HG03442 (cell line): ENCODE results near the gene KRTAP9-1.
"Not testable (repeated sequence)": the region's sequence is repeated elsewhere in the genome, so short reads cannot be mapped to it uniquely, and the experiment has no call there.

Experiments
- ATAC-seq: cut with Tn5 transposase; IDR thresholded peaks from one replicate; pipeline ENCODE4 v1.9.1; 2021; ENCODE audit warnings: mild to moderate bottlenecking, moderate library complexity; ENCODE audit not compliant: unreplicated experiment

Gene KRTAP9-1

GRCh38 chr17:41178843-41179616 lies 10.7 kb upstream of the KRTAP9-1 start:
- ATAC-seq, result no peak

GRCh38 chr17:41184480-41184961 lies 5.2 kb upstream of the KRTAP9-1 start, which contains the start of gene KRTAP4-1:
KRTAP4-1 (minus strand) TSS chr17:41184911; CDS start chr17:41184854, 57 bp downstream.
- no peak for ATAC-seq

DNA sequence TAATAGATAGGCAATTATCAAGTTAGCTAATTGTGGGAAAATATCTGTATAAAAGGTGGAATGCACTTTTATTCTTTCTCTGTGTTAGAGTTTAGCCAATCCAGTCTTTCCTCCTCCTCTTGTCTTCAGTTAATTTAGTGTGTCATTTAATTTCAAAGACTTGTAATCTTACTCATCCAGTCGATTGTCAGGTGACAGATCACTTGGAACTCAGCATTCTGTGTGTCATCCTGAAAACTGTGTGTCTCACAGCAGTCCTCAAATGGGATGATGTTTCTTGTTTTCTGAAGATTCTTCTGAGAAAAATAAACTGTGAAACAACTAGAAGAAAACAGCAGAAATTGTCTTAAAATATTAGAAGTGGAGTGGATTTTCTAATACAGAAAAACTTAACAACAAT lies 4.7 kb upstream of the KRTAP9-1 start:
- no peak for ATAC-seq

- no peak for ATAC-seq
Measured at GRCh38 chr17:41186872-41187271, 2.8 kb upstream of the KRTAP9-1 start.

- ATAC-seq, result no peak
Measured at GRCh38 chr17:41190328-41190727, 641 bp downstream of the KRTAP9-1 start.

DNA sequence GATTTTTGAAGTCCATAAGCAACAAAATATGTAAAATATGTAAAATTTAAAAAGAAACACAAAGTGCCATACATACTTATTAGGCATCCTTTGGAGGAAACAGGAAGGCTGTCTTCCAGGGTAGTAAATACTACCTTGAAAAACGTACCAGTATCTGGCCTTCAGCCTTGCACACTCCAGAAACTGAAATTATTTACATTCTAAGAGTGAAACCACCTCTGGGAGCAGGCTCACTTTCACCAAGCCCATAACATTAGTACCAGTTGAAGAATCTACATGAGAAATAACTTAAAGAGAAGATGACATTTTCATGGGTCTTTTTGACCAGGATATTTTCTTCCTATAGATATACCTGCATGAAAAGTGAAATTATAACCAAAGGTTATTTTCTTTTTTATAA lies 6.4 kb downstream of the KRTAP9-1 start:
- ATAC-seq, result no peak

- ATAC-seq, result no peak
Measured at GRCh38 chr17:41199421-41200078, 9.9 kb downstream of the KRTAP9-1 start.

DNA sequence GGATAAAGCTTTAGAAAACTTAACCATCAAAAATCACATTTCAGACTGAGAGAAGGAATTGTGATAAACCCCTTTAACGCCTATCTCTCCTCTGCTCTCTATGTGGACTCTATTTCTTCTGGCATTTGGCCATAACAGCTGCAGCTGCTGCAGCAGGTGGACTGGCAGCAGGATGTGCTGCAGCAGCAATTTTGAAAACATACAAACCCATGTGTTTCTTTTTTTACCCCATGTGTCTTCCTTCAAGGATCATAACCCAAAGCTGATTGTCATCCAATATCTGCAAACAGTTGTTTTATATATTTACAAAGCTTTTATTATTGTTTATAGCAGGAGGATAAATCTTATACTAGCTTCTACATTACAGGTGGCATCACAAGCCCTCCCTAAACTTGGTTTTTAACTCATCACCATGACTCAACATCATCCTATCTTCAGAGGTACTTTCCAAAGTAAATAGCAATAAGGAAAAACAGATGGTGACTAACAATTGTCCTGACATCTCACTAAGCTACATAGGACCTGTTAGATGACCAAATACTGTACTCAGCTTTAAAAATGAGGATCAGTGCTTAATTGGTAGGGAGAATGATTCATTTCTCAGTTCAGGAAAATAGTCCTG lies 22.3 kb downstream of the KRTAP9-1 start:
- no peak for ATAC-seq

- ATAC-seq, result no peak
Measured at GRCh38 chr17:41212524-41213169, 23.0 kb downstream of the KRTAP9-1 start.

DNA sequence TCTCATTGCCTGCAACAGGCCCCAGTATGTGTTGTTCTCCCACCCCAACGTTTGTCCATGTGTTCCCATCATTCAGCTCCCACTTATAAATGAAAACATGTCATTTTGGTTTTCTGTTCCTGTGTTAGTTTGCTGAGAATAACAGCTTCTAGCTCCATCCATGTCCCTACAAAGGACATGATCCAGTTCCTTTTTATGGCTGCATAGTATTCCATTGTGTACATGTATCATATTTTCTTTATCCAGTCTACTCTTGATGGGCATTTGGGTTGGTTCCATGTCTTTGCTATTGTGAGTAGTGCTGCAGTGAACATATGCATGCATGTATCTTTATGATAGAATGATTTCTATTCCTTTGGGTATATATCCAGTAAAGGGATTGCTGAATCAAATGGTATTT lies 26.0 kb downstream of the KRTAP9-1 start:
- ATAC-seq, result no peak

DNA sequence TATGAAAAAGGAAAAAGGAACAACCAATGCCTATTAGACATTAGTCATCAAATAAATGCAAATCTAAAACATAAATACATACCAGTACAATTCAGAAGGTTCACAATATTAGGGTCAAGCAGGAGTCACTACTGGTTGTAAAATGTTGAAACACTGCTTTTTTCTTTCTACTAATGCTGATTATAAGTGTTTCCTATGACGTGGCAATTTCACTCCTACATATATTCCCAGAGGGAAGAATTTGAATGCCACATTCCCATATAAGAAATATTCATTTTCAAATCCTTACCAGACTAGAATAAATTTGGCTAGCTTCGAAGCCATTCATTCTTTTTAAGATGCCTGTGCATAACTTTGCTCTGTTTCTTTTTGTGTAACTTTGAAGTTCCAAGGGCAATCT lies 34.1 kb downstream of the KRTAP9-1 start:
- no peak for ATAC-seq

- ATAC-seq, result no peak
Measured at GRCh38 chr17:41226051-41226450, 36.4 kb downstream of the KRTAP9-1 start.

DNA sequence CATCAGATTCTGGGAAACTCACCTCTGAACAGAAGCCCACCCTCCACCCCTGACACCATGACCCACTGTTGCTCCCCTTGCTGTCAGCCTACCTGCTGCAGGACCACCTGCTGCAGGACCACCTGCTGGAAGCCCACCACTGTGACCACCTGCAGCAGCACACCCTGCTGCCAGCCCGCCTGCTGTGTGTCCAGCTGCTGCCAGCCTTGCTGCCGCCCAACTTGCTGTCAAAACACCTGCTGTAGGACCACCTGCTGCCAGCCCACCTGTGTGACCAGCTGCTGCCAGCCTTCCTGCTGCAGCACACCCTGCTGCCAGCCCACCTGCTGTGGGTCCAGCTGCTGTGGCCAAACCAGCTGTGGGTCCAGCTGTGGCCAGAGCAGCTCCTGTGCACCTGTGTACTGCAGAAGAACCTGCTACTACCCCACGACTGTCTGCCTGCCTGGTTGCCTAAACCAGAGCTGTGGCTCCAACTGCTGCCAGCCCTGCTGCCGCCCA lies 37.0 kb downstream of the KRTAP9-1 start, which contains the start of gene KRTAP9-2:
Gene KRTAP9-2, plus strand, starts transcription at position 51 of the 498 bp plus-strand sequence. Its CDS starts 7 bp downstream, at position 58.
- ATAC-seq, result not testable (repeated sequence)

- ATAC-seq, result no peak
Measured at GRCh38 chr17:41230094-41230493, 40.4 kb downstream of the KRTAP9-1 start.

DNA sequence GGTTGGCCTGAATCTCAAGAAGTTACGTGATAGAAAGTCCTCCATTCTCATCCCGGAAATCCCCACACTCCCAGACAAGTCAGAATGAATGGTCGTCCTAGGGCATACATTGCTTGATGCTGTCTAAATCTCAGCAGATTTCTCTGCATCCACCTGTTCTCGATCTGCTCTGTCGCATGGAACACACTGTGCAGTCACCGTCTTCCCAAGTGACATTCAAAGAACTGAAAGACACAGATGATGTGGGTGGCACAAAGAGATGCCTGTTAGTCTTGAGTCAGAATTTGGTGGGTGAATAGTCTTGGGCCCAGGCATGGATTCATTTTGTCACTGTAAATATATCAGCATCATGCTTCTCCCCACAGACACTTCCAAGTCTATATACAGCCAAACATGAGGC lies 42.0 kb downstream of the KRTAP9-1 start:
- ATAC-seq, result no peak

GRCh38 chr17:41232399-41233105 lies 42.9 kb downstream of the KRTAP9-1 start, which contains the start of gene KRTAP9-3:
KRTAP9-3 (plus strand) TSS chr17:41232449; CDS start chr17:41232502, 53 bp downstream.
- not testable (repeated sequence) for ATAC-seq

- not testable (repeated sequence) for ATAC-seq
Measured at GRCh38 chr17:41237116-41237515, 47.4 kb downstream of the KRTAP9-1 start.

DNA sequence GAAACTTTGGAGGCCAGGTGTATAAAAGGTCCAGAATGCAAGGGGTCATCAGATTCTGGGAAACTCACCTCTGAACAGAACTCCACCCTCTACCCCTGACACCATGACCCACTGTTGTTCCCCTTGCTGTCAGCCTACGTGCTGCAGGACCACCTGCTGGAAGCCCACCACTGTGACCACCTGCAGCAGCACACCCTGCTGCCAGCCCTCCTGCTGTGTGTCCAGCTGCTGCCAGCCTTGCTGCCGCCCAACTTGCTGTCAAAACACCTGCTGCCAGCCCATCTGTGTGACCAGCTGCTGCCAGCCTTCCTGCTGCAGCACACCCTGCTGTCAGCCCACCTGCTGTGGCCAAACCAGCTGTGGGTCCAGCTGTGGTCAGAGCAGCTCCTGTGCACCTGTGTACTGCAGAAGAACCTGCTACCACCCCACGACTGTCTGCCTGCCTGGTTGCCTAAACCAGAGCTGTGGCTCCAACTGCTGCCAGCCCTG lies 48.3 kb downstream of the KRTAP9-1 start, which contains the start of gene KRTAP9-8:
Gene KRTAP9-8, plus strand, starts transcription at position 51 of the 489 bp plus-strand sequence. Its CDS starts 53 bp downstream, at position 104.
- not testable (repeated sequence) for ATAC-seq
